Brain microvascular endothelial cell (primary cell): ENCODE measurements around the gene ABCC10.
A peak's percentile ranks its signal among the peaks of the same experiment; 100 is the strongest.

ENCODE experiments used
- DNase-seq: peaks from one replicate; pipeline ENCODE4 v3.0.0-alpha.2; 2020
- H3K27ac ChIP-seq: fragments of 250-450 bp; sonication (Bioruptor Pico); 2 replicates; pipeline ENCODE4 v1.5.1; 2020; ENCODE audit warnings: mild to moderate bottlenecking, moderate library complexity
- H3K27me3 ChIP-seq: fragments of 250-450 bp; sonication (Bioruptor Pico); replicated peaks from 2 replicates; pipeline ENCODE4 v1.5.1; 2020; ENCODE audit warnings: mild to moderate bottlenecking
- H3K36me3 ChIP-seq: fragments of 250-450 bp; sonication (Bioruptor Pico); replicated peaks from 2 replicates; pipeline ENCODE4 v1.5.1; 2020; ENCODE audit warnings: mild to moderate bottlenecking
- H3K4me3 ChIP-seq: 2 replicates; pipeline ENCODE4 v1.5.1; 2011; ENCODE audit warnings: low read depth, mild to moderate bottlenecking, control low read depth, low read length, moderate library complexity
- in situ Hi-C: cut with HindIII; loops from 2 replicates; pipeline ENCODE4 v1.10.0; 2017; ENCODE audit warnings: low sequenced_read_pairs, low pct_ligation_motif_present
- TF ChIP-seq, protein P1 (sequence below): IDR thresholded peaks from 2 replicates; pipeline ENCODE4 v1.5.1; 2011; ENCODE audit warnings: low read depth, mild to moderate bottlenecking, moderate library complexity, low read length, control low read depth, inconsistent platforms; ENCODE audit errors: missing control alignments

ABCC10 gene

DNA sequence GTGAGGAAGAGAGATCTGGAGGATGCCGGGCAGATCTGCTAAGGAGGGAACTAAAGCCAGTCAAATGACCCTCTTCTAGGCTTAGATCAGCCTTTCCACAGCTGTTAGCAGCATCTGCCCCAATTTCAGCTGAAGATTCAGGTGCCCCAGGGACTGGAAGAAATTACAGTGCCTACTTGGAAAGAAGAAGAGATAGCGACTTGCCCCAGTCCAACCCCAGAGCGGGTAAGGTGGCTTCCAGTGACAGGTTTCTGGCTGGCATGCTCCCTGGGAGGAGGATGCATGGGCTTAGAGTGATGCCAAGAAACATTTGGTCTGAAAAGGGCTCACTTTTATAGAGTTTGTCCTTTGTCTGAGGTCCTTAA lies 50.6 kb downstream of the ABCC10 start:
- peak overlapping the region; percentile 71 for H3K4me3 ChIP-seq
- in situ Hi-C loops, result no loop called here
- DNase-seq, result no peak
- peak overlapping the region; percentile 83 for H3K27ac ChIP-seq
- TF ChIP-seq, protein P1, sequence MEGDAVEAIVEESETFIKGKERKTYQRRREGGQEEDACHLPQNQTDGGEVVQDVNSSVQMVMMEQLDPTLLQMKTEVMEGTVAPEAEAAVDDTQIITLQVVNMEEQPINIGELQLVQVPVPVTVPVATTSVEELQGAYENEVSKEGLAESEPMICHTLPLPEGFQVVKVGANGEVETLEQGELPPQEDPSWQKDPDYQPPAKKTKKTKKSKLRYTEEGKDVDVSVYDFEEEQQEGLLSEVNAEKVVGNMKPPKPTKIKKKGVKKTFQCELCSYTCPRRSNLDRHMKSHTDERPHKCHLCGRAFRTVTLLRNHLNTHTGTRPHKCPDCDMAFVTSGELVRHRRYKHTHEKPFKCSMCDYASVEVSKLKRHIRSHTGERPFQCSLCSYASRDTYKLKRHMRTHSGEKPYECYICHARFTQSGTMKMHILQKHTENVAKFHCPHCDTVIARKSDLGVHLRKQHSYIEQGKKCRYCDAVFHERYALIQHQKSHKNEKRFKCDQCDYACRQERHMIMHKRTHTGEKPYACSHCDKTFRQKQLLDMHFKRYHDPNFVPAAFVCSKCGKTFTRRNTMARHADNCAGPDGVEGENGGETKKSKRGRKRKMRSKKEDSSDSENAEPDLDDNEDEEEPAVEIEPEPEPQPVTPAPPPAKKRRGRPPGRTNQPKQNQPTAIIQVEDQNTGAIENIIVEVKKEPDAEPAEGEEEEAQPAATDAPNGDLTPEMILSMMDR, result no peak
- H3K36me3 ChIP-seq, result no peaks in the 10 kb centered on the region
- H3K27me3 ChIP-seq, result no peaks in the 10 kb centered on the region

- TF ChIP-seq, protein P1, result no peak
- no peak overlapping the region for H3K4me3 ChIP-seq
- no peaks in the 10 kb centered on the region for H3K36me3 ChIP-seq
- in situ Hi-C loops, result no loop called here
- no peak overlapping the region for H3K27ac ChIP-seq
- H3K27me3 ChIP-seq, result no peaks in the 10 kb centered on the region
- no peak for DNase-seq
Measured at GRCh38 chr6:43481075-43481474, 53.7 kb downstream of the ABCC10 start.

DNA sequence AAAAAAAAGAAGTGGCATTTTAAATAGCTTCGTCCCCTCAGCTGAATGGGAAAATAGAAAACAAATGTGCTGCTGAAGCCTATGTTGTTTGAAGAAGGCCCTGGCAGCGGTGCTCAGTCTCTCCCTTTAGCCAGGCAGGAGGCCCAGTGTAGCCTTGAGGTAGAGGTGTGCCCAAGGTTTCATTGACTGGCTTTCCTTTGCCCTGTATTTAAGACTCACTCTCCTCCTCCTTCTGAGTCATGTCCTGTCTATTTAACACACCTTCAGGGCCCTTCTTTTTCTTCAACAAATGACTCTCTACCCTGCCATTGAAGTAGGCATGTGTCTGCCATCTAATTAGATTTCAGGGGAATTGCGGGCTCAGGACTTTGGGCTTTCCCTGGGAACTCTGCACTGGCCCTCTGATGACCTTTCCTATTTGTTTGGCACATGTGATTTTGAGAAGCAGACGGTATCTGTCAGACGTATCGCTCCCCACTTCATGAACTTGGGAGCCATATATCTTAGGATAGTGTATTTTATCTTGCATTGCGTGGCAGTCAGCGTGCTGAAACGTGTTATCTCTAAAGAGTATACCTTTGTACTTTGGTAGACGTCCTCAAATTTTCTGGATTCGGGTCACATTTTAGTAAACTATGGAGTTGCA lies 54.4 kb downstream of the ABCC10 start:
- Histone ChIP-seq H3K27me3 (no peaks in the 10 kb centered on the region), H3K4me3 (no peak overlapping the region), H3K36me3 (no peaks in the 10 kb centered on the region), H3K27ac (no peak overlapping the region)
- in situ Hi-C loops, result no loop called here
- DNase-seq, result no peak
- TF ChIP-seq, protein P1, result no peak

- Histone ChIP-seq H3K27me3 (no peaks in the 10 kb centered on the region), H3K27ac (no peak overlapping the region), H3K4me3 (no peak overlapping the region), H3K36me3 (no peaks in the 10 kb centered on the region)
- TF ChIP-seq, protein P1, result no peak
- no peak for DNase-seq
- in situ Hi-C loops, result no loop called here
Measured at GRCh38 chr6:43488667-43489276, 61.4 kb downstream of the ABCC10 start.

DNA sequence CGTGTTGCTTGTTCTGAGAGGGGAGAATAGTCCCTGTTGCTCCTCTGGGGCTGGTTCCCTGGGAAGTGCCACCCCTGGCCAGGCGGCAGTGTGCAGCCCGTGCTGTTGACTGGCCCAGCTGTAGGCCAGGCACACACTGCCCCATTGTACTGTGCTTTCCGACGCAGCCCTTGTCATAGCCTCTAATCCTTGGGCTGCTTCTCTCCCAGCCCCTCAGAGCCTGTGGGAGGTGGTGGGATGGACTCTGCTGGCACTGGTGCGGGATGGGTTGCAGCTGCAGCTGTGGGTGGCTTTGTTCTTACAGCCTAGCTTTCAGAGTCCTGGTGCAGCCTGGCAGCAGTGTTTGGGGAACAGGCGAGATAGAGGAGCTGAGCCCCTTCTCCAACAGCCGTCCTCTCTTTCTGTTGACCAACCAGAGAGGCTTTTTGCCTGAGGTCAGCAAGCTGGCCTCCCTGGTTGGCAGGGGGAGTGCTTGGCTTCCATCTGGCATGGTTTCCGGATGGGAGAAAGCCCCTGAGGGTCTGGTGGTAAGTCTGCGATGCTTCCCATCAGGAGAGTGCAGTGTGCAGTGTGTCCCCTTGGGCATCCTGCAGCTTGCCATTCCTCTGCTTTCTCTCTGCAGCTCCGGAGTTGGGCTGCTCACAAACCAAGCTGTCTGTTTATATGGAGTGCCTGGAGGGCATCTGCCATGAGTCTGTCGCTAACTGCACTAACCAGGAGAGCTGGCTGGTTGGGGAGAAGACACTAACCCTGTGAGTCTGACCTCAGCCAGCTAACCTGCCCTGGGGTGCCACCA lies 62.1 kb downstream of the ABCC10 start:
- H3K36me3 ChIP-seq, result no peaks in the 10 kb centered on the region
- TF ChIP-seq, protein P1, result no peak
- in situ Hi-C loops, result no loop called here
- no peak overlapping the region for H3K4me3 ChIP-seq
- H3K27ac ChIP-seq, result no peak overlapping the region
- H3K27me3 ChIP-seq, result no peaks in the 10 kb centered on the region
- no peak for DNase-seq
